Measurements from ENCODE around the gene DRC3.

DNA sequence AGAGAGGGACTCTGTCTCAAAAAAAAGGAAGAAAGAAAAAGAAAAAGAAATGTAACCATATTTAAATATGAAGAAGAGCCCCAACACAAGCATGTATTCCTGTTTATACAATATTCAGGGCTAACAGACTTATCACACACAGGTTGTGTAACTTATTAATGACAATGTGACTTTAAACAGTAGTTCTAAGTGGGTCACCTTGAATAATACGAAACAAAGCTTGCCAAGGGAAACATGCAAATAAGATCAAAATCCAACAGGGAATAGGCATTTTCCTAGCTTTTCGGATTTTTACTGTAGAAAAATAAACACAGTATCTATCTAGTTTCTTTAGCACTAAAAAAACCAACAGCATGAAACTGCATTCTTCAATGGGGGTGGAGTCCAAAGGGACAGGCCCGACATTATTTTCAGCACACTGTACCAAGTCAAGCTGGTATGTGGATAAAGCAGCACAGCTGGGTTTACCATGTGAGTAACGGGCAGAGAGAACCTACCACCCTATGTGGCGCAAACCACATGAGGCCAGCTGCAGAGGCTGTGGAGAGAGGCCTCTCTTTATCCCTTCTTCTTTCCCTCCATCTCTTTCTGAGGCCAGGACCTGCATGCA lies 45.7 kb upstream of the DRC3 start:
- TF ChIP-seq, protein P1, sequence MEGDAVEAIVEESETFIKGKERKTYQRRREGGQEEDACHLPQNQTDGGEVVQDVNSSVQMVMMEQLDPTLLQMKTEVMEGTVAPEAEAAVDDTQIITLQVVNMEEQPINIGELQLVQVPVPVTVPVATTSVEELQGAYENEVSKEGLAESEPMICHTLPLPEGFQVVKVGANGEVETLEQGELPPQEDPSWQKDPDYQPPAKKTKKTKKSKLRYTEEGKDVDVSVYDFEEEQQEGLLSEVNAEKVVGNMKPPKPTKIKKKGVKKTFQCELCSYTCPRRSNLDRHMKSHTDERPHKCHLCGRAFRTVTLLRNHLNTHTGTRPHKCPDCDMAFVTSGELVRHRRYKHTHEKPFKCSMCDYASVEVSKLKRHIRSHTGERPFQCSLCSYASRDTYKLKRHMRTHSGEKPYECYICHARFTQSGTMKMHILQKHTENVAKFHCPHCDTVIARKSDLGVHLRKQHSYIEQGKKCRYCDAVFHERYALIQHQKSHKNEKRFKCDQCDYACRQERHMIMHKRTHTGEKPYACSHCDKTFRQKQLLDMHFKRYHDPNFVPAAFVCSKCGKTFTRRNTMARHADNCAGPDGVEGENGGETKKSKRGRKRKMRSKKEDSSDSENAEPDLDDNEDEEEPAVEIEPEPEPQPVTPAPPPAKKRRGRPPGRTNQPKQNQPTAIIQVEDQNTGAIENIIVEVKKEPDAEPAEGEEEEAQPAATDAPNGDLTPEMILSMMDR (IDR thresholded peaks at IDR 0.05) = no peak
- no peak for TF ChIP-seq EZH2 (IDR thresholded peaks at IDR 0.05; ENCODE audit: borderline replicate concordance, insufficient read depth, low read depth, low read length, poor library complexity, severe bottlenecking)

Data from B cell (primary cell).